ENCODE results near the gene DPH1.

DNA sequence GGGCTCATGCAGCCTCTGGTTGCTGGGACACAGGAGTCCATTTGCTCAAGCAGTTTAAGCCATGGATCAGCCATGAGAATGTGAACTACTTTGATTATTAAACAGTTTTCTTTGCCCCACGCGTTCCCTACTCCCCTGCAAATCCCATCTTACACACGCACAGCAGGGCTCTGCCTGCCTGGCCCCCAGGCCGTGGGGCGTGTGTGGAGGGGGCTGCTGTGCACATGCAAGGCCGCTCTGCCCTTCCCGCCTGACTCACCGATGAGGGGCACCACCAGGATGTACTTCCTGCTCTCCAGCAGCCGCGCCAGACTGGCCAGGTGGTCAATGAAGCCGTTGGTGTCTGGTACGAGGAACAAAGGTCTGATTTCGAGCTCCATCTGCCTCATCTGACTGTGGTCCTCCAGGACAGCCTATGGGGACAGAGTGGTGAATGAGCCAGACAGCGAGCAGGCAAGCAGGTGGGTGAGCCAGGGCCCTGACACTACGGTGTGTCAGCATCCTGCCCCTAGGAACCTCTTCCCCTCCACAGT is 38.6 kb downstream of the DPH1 start:
- TF ChIP-seq POLR2AphosphoS5 (IDR thresholded peaks at IDR 0.05; ENCODE audit: insufficient read depth in 1 of 2, low read depth in 1 of 2): peak in 1 of 2 donors; percentile 49
- no peak for TF ChIP-seq CTCF (IDR thresholded peaks at IDR 0.05)

Measured in vagina (tissue), 2 donors.